GM13976 (cell line): Measurements from ENCODE around the gene COL20A1.

Source experiments
- DNase-seq: peaks from one replicate; pipeline ENCODE4 v3.0.0; 2012; ENCODE audit warnings: low spot score
- CTCF ChIP-seq: IDR thresholded peaks from 2 replicates; pipeline ENCODE4 v1.5.1; 2012; ENCODE audit warnings: borderline replicate concordance, mild to moderate bottlenecking; ENCODE audit not compliant: insufficient read depth; ENCODE audit errors: extremely low read depth, missing control alignments, control extremely low read depth
- in situ Hi-C: fragments of 300-500 bp; cut with MboI; formaldehyde crosslinking; loops from one replicate; pipeline ENCODE4 v1.12.0; 2022; ENCODE audit warnings: low sequenced_read_pairs, mixed read lengths, inconsistent platforms; ENCODE audit not compliant: unreplicated experiment

The COL20A1 gene

GRCh38 chr20:63295422-63295821 is 2.4 kb downstream of the COL20A1 start:
- in situ Hi-C loops = no loop called here

GRCh38 chr20:63295846-63296245 is 2.9 kb downstream of the COL20A1 start:
- TF ChIP-seq CTCF = no peak
- no peak for DNase-seq
- in situ Hi-C loops = no loop called here

More at GRCh38 chr20:63295422-63295821, 2.4 kb downstream of the COL20A1 start:
- no peak for TF ChIP-seq CTCF
- DNase-seq = no peak

GRCh38 chr20:63296531-63297299 is 3.7 kb downstream of the COL20A1 start:
- no peak for TF ChIP-seq CTCF
- in situ Hi-C loops = no loop called here
- no peak for DNase-seq

- TF ChIP-seq CTCF = no peak
- no peak for DNase-seq
- in situ Hi-C loops = no loop called here
These were observed 4.4 kb downstream of the COL20A1 start for GRCh38 chr20:63297371-63297781.

GRCh38 chr20:63297796-63298572 is 5.0 kb downstream of the COL20A1 start:
- in situ Hi-C loops = no loop called here
- no peak for DNase-seq
- no peak for TF ChIP-seq CTCF

GRCh38 chr20:63298731-63299312 is 5.8 kb downstream of the COL20A1 start:
- in situ Hi-C loops = no loop called here
- no peak for TF ChIP-seq CTCF
- no peak for DNase-seq
